Stimulated activated CD4-positive, alpha-beta T cell treated with anti-CD3 and anti-CD28 coated beads, Interleukin-4, amount 100 ng/mL, for 4 hours (primary cell): ENCODE results near the gene SNX24.
"Not testable (repeated sequence)": the region's sequence is repeated elsewhere in the genome, so short reads cannot be mapped to it uniquely, and the experiment has no call there.

ENCODE experiments used
- DNase-seq, 2 experiments: peaks; one replicate each; pipeline ENCODE4 v3.0.0-alpha.2; 2020

Gene SNX24

GRCh38 chr5:122874179-122874875 lies 28.9 kb downstream of the SNX24 start:
- DNase-seq: no peak

- DNase-seq: no peak
These were observed 32.1 kb downstream of the SNX24 start for GRCh38 chr5:122877518-122877917.

- DNase-seq: no peak
These were observed 33.7 kb downstream of the SNX24 start for GRCh38 chr5:122879076-122879475.

GRCh38 chr5:122880170-122880689 lies 34.8 kb downstream of the SNX24 start:
- no peak for DNase-seq

GRCh38 chr5:122880749-122881148 lies 35.3 kb downstream of the SNX24 start:
- DNase-seq: no peak

GRCh38 chr5:122882831-122883230 lies 37.4 kb downstream of the SNX24 start:
- no peak for DNase-seq

GRCh38 chr5:122885045-122885517 lies 39.7 kb downstream of the SNX24 start:
- no peak for DNase-seq

- DNase-seq: no peak
These were observed 40.5 kb downstream of the SNX24 start for GRCh38 chr5:122885891-122886290.

GRCh38 chr5:122895141-122895540 lies 49.7 kb downstream of the SNX24 start:
- DNase-seq: no peak

- DNase-seq: no peak
These were observed 51.3 kb downstream of the SNX24 start for GRCh38 chr5:122896598-122897282.

- no peak for DNase-seq
These were observed 51.8 kb downstream of the SNX24 start for GRCh38 chr5:122897283-122897602.

- DNase-seq: no peak
These were observed 55.9 kb downstream of the SNX24 start for GRCh38 chr5:122901346-122901745.

- no peak for DNase-seq
These were observed 56.9 kb downstream of the SNX24 start for GRCh38 chr5:122902263-122902662.

- DNase-seq: no peak
These were observed 61.4 kb downstream of the SNX24 start for GRCh38 chr5:122906768-122907167.

GRCh38 chr5:122907276-122907675 lies 61.9 kb downstream of the SNX24 start:
- DNase-seq: no peak

GRCh38 chr5:122908108-122908507 lies 62.7 kb downstream of the SNX24 start:
- DNase-seq: no peak

GRCh38 chr5:122908662-122909061 lies 63.2 kb downstream of the SNX24 start:
- DNase-seq: no peak

- DNase-seq: no peak
These were observed 64.2 kb downstream of the SNX24 start for GRCh38 chr5:122909470-122910100.

GRCh38 chr5:122913436-122913835 lies 68.0 kb downstream of the SNX24 start:
- not testable (repeated sequence) for DNase-seq

GRCh38 chr5:122915717-122916461 lies 70.5 kb downstream of the SNX24 start:
- DNase-seq: no peak

- no peak for DNase-seq
These were observed 71.1 kb downstream of the SNX24 start for GRCh38 chr5:122916490-122916889.

GRCh38 chr5:122919969-122920368 lies 74.6 kb downstream of the SNX24 start:
- DNase-seq: no peak

- DNase-seq: no peak
These were observed 76.4 kb downstream of the SNX24 start for GRCh38 chr5:122921826-122922225.
